ENCODE results near the gene SEPTIN8. TPM values are rescaled to one million over a fixed set of nuclear protein-coding genes. Genes with fewer than 3 reads are reported as not detected.

The SEPTIN8 gene
- polyA plus RNA-seq, 1 of the 3 experiments (the other 2 are of a cell fraction), result 54.9 TPM

- Histone ChIP-seq H3K4me3 (ENCODE audit: low read depth in 2 of 2, low read length in 1 of 2) (no peak overlapping the region), H3K79me2 (ENCODE audit: insufficient read depth) (no peaks in the 10 kb centered on the region), H2AFZ (ENCODE audit: low read depth) (no peak overlapping the region), H3K4me1 (ENCODE audit: control insufficient read depth in 1 of 2, insufficient read depth in 2 of 2, low read depth in 1 of 2, low read length in 1 of 2) (no peaks in the 10 kb centered on the region; a peak in 1 of 4 replicates), H3K9me2 (no peaks in the 10 kb centered on the region), H3F3A (replicated peaks; ENCODE audit: insufficient read depth) (no peaks in the 10 kb centered on the region), H3K4me2 (no peak overlapping the region), H3K9ac (no peak overlapping the region), H3K27me3 (ENCODE audit: insufficient read depth) (no peaks in the 10 kb centered on the region), H4K20me1 (ENCODE audit: insufficient read depth) (no peaks in the 10 kb centered on the region), H3K27ac (ENCODE audit: low read depth in 2 of 2, low read length in 1 of 2) (no peak overlapping the region), H3K9me3 (no peaks in the 10 kb centered on the region), H3K36me3 (replicated peaks in 1 of 2; ENCODE audit: control insufficient read depth in 1 of 2, insufficient read depth in 2 of 2, low read length in 1 of 2) (peaks cover 18 to 67% of the 10 kb centered on the region in 2 experiments)
- TF ChIP-seq EP300 (IDR thresholded peaks at IDR 0.05; ENCODE audit: borderline replicate concordance in 1 of 2, low read depth in 1 of 2, low read length in 1 of 2), result no peak
- TF ChIP-seq RXRA (IDR thresholded peaks at IDR 0.05; ENCODE audit: borderline replicate concordance, low read depth), result no peak
- no peak for TF ChIP-seq TEAD4 (IDR thresholded peaks at IDR 0.05; ENCODE audit: borderline replicate concordance, insufficient read depth)
- no peak for TF ChIP-seq YY1 (IDR thresholded peaks at IDR 0.05; ENCODE audit: low read depth)
- no peak for TF ChIP-seq RAD21 (IDR thresholded peaks at IDR 0.05; ENCODE audit: low read length)
- TF ChIP-seq, protein P1, sequence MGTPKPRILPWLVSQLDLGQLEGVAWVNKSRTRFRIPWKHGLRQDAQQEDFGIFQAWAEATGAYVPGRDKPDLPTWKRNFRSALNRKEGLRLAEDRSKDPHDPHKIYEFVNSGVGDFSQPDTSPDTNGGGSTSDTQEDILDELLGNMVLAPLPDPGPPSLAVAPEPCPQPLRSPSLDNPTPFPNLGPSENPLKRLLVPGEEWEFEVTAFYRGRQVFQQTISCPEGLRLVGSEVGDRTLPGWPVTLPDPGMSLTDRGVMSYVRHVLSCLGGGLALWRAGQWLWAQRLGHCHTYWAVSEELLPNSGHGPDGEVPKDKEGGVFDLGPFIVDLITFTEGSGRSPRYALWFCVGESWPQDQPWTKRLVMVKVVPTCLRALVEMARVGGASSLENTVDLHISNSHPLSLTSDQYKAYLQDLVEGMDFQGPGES (IDR thresholded peaks at IDR 0.05; ENCODE audit: low read depth, low read length), result no peak
- TF ChIP-seq, protein P2, sequence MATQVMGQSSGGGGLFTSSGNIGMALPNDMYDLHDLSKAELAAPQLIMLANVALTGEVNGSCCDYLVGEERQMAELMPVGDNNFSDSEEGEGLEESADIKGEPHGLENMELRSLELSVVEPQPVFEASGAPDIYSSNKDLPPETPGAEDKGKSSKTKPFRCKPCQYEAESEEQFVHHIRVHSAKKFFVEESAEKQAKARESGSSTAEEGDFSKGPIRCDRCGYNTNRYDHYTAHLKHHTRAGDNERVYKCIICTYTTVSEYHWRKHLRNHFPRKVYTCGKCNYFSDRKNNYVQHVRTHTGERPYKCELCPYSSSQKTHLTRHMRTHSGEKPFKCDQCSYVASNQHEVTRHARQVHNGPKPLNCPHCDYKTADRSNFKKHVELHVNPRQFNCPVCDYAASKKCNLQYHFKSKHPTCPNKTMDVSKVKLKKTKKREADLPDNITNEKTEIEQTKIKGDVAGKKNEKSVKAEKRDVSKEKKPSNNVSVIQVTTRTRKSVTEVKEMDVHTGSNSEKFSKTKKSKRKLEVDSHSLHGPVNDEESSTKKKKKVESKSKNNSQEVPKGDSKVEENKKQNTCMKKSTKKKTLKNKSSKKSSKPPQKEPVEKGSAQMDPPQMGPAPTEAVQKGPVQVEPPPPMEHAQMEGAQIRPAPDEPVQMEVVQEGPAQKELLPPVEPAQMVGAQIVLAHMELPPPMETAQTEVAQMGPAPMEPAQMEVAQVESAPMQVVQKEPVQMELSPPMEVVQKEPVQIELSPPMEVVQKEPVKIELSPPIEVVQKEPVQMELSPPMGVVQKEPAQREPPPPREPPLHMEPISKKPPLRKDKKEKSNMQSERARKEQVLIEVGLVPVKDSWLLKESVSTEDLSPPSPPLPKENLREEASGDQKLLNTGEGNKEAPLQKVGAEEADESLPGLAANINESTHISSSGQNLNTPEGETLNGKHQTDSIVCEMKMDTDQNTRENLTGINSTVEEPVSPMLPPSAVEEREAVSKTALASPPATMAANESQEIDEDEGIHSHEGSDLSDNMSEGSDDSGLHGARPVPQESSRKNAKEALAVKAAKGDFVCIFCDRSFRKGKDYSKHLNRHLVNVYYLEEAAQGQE (IDR thresholded peaks at IDR 0.05; ENCODE audit: low read depth, low read length), result no peak
- no peak for TF ChIP-seq NFIC (IDR thresholded peaks at IDR 0.05; ENCODE audit: borderline replicate concordance)
- TF ChIP-seq GATA2 (CRISPR knock-in tag; IDR thresholded peaks at IDR 0.05), result no peak
- TF ChIP-seq TCF12 (IDR thresholded peaks at IDR 0.05), result no peak
- TF ChIP-seq RCOR1 (IDR thresholded peaks at IDR 0.05; ENCODE audit: low read length), result no peak
- TF ChIP-seq EZH2phosphoT487 (IDR thresholded peaks at IDR 0.05; ENCODE audit: borderline replicate concordance, low read depth), result no peak
- WGBS (ENCODE audit: low lambda C conversion rate), result 94% methylated on average over 20 of the region's 21 CpGs
- ChIA-PET CTCF (interaction anchor here (0.9 to 1.8 kb wide), 2 partner anchors 56 to 59 kb away, joined by 3 to 5 read pairs; no protein-coding TSS in a partner anchor), POLR2A (no interaction called here)
- DNase-seq, result no peak
Measured at GRCh38 chr5:132760601-132761317, 16.3 kb downstream of the SEPTIN8 start.

DNA sequence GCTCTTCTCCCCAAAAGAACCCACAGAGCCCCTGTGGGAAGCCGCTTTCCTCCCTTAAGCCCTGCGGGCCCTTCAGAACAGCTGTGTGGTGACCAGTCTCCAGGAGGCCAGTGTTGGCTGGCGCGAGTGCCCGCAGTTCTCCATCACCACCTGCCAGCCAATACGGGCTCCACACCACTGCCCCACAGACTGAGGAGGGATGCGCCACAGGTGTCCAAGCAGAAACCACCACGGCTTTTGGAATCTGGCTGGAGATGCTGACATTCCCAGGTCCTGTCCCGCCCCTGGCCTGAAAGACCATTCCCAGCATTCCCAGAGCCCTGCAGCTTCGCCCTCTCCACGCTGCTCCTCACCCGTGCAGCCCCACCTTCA lies 17.0 kb downstream of the SEPTIN8 start:
- no peaks in the 10 kb centered on the region for H3K9me2 ChIP-seq
- no peaks in the 10 kb centered on the region for H3K79me2 ChIP-seq (ENCODE audit: insufficient read depth)
- no peaks in the 10 kb centered on the region; a peak in 1 of 4 replicates for H3K4me1 ChIP-seq (ENCODE audit: control insufficient read depth in 1 of 2, insufficient read depth in 2 of 2, low read depth in 1 of 2, low read length in 1 of 2)
- no peak overlapping the region for H3K27ac ChIP-seq (ENCODE audit: low read depth in 2 of 2, low read length in 1 of 2)
- CTCF ChIA-PET, result no interaction called here
- no peaks in the 10 kb centered on the region for H4K20me1 ChIP-seq (ENCODE audit: insufficient read depth)
- H3K9ac ChIP-seq, result no peak overlapping the region
- H2AFZ ChIP-seq (ENCODE audit: low read depth), result no peak overlapping the region
- H3K36me3 ChIP-seq (replicated peaks in 1 of 2; ENCODE audit: control insufficient read depth in 1 of 2, insufficient read depth in 2 of 2, low read length in 1 of 2), result peaks cover 18 to 64% of the 10 kb centered on the region in 2 experiments
- no peaks in the 10 kb centered on the region for H3K27me3 ChIP-seq (ENCODE audit: insufficient read depth)
- POLR2A ChIA-PET, result no interaction called here
- no peak overlapping the region for H3K4me2 ChIP-seq
- H3K4me3 ChIP-seq (ENCODE audit: low read depth in 2 of 2, low read length in 1 of 2), result no peak overlapping the region
- no peaks in the 10 kb centered on the region for H3K9me3 ChIP-seq
- DNase-seq, result no peak
- no peak for TF ChIP-seq RFX5 (IDR thresholded peaks at IDR 0.05; ENCODE audit: low read length)
- TF ChIP-seq FOXM1 (IDR thresholded peaks at IDR 0.05; ENCODE audit: low read depth), result no peak
- 98% methylated on average over 11 of the region's 12 CpGs for WGBS (ENCODE audit: low lambda C conversion rate)
- H3F3A ChIP-seq (replicated peaks; ENCODE audit: insufficient read depth), result no peaks in the 10 kb centered on the region
